Spleen (tissue), 7 donors: ENCODE results near the gene NAPEPLD.

ENCODE experiments used
- POLR2A ChIP-seq, 3 donors: fragments of 450-650 bp; IDR thresholded peaks; one replicate each; pipeline ENCODE4 v1.5.1; 2017; ENCODE audit warnings: antibody characterized with exemption in 3 of 3, mild to moderate bottlenecking in 1 of 3
- POLR2AphosphoS5 ChIP-seq, 3 donors: sonication (generic); formaldehyde crosslinking; IDR thresholded peaks; one replicate each; pipeline ENCODE4 v1.5.1; 2017; ENCODE audit warnings: antibody characterized with exemption in 3 of 3
- TF ChIP-seq, protein P1 (sequence below), 11 experiments: fragments of 200-600 bp in 7 of 11; fragments of 450-650 bp in 4 of 11; sonication (generic) in 4 of 11; IDR thresholded peaks in 8 of 11; conservative IDR thresholded peaks in 3 of 11; 1 replicate in 7 of 11; 2 replicates in 4 of 11; pipeline versions ENCODE4 v1.4.0 to v1.8.0; 2016 to 2021; ENCODE audit warnings: antibody characterized with exemption in 11 of 11, inconsistent platforms in 4 of 11, mild to moderate bottlenecking in 1 of 11
- donor health status: DM: no; HTN: no; CAD: no; lungs with moderate emphysema.
- donor health status: DM: no; HTN: no; CAD: no.
- donor health status: DM: no; HTN: no; CAD: no.

DNA sequence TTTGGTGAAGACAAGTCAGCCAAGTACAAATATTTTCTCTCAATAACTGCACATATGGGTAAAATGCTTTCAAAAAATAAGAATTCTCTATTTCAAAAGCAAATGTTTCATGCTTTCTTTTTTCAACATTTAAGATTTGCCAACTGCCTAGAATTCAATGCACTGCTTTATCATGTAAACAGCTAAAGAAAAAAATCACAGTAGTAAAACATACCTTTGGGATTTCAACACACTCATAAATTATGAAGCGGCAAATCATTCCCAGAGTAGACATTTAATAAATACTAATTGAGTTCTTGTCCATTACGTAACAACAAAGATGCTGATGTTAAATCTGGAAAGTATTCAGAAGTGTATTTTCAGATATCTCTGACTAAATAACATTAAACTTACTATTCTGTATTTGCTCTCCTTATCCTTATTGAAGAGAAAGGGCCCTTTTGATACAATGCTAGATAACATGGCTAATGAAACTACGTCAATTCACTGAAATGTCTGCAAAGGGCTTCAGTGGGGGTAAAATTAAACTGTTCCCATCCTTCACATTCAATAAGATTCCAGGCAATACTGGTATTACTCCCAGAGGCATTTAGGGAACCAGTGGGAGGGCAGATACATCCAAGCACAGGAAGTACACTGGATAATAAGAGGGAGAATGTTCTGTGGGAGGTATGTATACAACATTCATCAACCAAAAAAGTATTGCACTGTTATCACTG is 13.9 kb downstream of the NAPEPLD start:
- TF ChIP-seq, protein P1, sequence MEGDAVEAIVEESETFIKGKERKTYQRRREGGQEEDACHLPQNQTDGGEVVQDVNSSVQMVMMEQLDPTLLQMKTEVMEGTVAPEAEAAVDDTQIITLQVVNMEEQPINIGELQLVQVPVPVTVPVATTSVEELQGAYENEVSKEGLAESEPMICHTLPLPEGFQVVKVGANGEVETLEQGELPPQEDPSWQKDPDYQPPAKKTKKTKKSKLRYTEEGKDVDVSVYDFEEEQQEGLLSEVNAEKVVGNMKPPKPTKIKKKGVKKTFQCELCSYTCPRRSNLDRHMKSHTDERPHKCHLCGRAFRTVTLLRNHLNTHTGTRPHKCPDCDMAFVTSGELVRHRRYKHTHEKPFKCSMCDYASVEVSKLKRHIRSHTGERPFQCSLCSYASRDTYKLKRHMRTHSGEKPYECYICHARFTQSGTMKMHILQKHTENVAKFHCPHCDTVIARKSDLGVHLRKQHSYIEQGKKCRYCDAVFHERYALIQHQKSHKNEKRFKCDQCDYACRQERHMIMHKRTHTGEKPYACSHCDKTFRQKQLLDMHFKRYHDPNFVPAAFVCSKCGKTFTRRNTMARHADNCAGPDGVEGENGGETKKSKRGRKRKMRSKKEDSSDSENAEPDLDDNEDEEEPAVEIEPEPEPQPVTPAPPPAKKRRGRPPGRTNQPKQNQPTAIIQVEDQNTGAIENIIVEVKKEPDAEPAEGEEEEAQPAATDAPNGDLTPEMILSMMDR (IDR thresholded peaks at IDR 0.05 in 8 of 11, conservative IDR thresholded peaks at IDR 0.05 in 3 of 11), result no peak
- TF ChIP-seq POLR2AphosphoS5 (IDR thresholded peaks at IDR 0.05) (no peak), POLR2A (IDR thresholded peaks at IDR 0.05) (no peak)
